DOHH2 (cell line): ENCODE measurements around the gene EMB.

Source experiments
- CTCF ChIP-seq: fragments of 200-600 bp; sonication (generic); IDR thresholded peaks from one replicate; pipeline ENCODE4 v1.5.1; 2014; ENCODE audit warnings: antibody characterized with exemption, mild to moderate bottlenecking, low read depth, low read length; ENCODE audit not compliant: poor library complexity, severe bottlenecking
- EZH2phosphoT487 ChIP-seq: fragments of 200-600 bp; sonication (generic); IDR thresholded peaks from 2 replicates; pipeline ENCODE4 v1.6.1; 2017; ENCODE audit warnings: borderline replicate concordance, mild to moderate bottlenecking, antibody characterized with exemption, low read length, moderate library complexity, mixed read lengths

GRCh38 chr5:50445296-50445949 is 4.3 kb upstream of the EMB start:
- TF ChIP-seq CTCF (no peak), EZH2phosphoT487 (no peak)
